Peyer's patch (tissue), 4 donors: Measurements from ENCODE around the gene UBQLN1.

Experiments used
- POLR2A ChIP-seq, 2 donors: fragments of 450-650 bp; IDR thresholded peaks; one replicate each; pipeline ENCODE4 v1.5.1; 2017; ENCODE audit warnings: antibody characterized with exemption in 2 of 2, mild to moderate bottlenecking in 2 of 2, moderate library complexity in 2 of 2
- TF ChIP-seq, protein P1 (sequence below), 6 experiments: fragments of 450-650 bp in 4 of 6; fragments of 200-600 bp in 2 of 6; sonication (generic) in 1 of 6; IDR thresholded peaks; one replicate each; pipeline ENCODE4 v1.5.1; 2017 to 2019; ENCODE audit warnings: antibody characterized with exemption in 6 of 6, mild to moderate bottlenecking in 3 of 6, moderate library complexity in 1 of 6

DNA sequence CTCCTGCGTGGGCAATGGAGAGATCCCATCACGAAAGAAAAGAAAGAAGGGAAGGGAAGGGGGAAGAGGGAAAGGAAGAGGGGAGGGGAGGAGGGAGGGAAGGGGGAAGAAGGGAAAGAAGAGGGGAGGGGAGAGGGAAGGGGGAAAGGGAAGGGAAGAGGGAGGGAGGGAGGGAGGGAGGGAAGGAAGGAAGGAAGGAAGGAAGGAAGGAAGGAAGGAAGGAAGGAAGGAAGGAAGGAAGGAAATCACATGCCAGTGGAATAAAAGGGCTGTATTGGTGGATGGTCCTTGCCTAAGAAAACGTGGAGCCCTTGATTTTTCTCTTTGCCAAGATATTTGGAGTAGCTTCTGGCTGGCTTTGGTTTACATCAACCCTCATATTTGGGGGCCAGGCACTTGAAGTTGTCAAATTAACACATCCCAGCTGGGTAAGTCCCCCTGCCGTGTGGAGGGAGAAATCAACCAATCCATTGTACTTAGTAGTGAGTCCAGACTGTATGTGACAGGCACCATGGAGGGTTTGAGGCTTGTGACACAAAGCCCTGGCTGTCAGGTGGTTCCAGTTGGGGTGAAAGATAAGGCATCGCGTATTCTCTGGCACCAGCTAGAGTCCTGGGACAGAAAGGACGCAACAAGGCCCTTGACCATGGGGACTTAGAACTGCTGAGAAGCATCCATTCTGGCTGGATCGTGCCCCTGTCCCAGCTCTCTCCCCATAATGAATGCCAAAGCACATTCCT is 61.1 kb downstream of the UBQLN1 start:
- TF ChIP-seq, protein P1, sequence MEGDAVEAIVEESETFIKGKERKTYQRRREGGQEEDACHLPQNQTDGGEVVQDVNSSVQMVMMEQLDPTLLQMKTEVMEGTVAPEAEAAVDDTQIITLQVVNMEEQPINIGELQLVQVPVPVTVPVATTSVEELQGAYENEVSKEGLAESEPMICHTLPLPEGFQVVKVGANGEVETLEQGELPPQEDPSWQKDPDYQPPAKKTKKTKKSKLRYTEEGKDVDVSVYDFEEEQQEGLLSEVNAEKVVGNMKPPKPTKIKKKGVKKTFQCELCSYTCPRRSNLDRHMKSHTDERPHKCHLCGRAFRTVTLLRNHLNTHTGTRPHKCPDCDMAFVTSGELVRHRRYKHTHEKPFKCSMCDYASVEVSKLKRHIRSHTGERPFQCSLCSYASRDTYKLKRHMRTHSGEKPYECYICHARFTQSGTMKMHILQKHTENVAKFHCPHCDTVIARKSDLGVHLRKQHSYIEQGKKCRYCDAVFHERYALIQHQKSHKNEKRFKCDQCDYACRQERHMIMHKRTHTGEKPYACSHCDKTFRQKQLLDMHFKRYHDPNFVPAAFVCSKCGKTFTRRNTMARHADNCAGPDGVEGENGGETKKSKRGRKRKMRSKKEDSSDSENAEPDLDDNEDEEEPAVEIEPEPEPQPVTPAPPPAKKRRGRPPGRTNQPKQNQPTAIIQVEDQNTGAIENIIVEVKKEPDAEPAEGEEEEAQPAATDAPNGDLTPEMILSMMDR (IDR thresholded peaks at IDR 0.05) = no peak
- no peak for TF ChIP-seq POLR2A (IDR thresholded peaks at IDR 0.05)
